Measurements from ENCODE around the gene ZNF239. TPM values are rescaled to one million over a fixed set of nuclear protein-coding genes. Genes with fewer than 3 reads are reported as not detected.

The ZNF239 gene
- total RNA-seq, 1 donor from 2014 or later, result 5.6 TPM

GRCh38 chr10:43599333-43599732 lies 24.9 kb upstream of the ZNF239 start:
- Mint-ChIP-seq H3K27me3 (ENCODE audit: low read depth) (peaks cover 3% of the 10 kb centered on the region), H3K4me1 (ENCODE audit: low read depth) (peaks cover 4% of the 10 kb centered on the region), H3K36me3 (ENCODE audit: low read depth) (no peaks in the 10 kb centered on the region), H3K9me3 (ENCODE audit: low read depth) (no peaks in the 10 kb centered on the region), H3K4me3 (ENCODE audit: unreplicated experiment) (no peak overlapping the region), H3K27ac (ENCODE audit: unreplicated experiment) (no peak overlapping the region)
- no peak for TF ChIP-seq CTCF (IDR thresholded peaks at IDR 0.05)
- no peak for DNase-seq (ENCODE audit: low spot score)

DNA sequence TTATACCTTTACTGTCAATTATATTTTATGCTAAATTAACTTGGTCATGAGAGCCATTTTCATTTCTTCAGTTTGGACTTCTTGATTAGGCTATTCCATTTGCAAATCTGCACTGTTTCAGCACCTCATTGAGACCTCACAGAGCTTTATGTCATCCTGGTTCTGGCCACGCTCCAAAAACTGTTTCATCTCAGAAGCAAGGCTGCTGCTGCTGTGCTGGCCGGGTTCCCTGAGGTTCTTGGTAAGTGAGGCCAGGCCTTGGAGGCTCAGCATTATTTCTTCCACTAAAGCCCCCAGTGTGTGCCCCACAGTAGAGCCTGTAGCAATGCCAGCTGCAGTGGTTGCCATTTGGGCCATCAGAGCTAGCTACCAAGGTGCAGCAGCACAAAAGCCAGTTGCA lies 24.0 kb upstream of the ZNF239 start:
- Mint-ChIP-seq H3K36me3 (ENCODE audit: low read depth) (no peaks in the 10 kb centered on the region), H3K27ac (ENCODE audit: unreplicated experiment) (no peak overlapping the region), H3K4me3 (ENCODE audit: unreplicated experiment) (no peak overlapping the region), H3K27me3 (ENCODE audit: low read depth) (peaks cover 3% of the 10 kb centered on the region), H3K9me3 (ENCODE audit: low read depth) (no peaks in the 10 kb centered on the region), H3K4me1 (ENCODE audit: low read depth) (peaks cover 4% of the 10 kb centered on the region)
- DNase-seq (ENCODE audit: low spot score), result no peak
- TF ChIP-seq CTCF (IDR thresholded peaks at IDR 0.05), result no peak

DNA sequence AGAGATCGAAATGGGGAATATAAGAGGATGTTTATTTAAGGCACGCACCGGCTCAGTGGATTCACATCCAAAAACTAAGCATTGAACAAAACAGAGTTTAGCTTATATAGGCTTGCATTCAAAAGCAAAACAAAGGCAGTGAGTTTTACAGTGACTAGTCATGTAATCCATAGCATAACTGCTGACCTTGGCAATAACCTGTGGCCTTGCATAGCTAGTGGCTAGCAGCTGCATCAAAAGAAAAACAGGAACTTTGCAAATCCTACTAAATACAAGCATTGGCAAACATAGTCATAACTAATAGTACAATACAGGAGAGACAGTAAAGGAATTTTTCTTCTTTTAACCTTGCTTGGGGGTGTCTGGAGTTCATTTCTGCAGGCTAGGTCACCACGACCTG lies 22.1 kb upstream of the ZNF239 start:
- Mint-ChIP-seq H3K4me1 (ENCODE audit: low read depth) (peaks cover 4% of the 10 kb centered on the region), H3K4me3 (ENCODE audit: unreplicated experiment) (no peak overlapping the region), H3K27ac (ENCODE audit: unreplicated experiment) (no peak overlapping the region), H3K27me3 (ENCODE audit: low read depth) (no peaks in the 10 kb centered on the region), H3K9me3 (ENCODE audit: low read depth) (peaks cover 5% of the 10 kb centered on the region), H3K36me3 (ENCODE audit: low read depth) (no peaks in the 10 kb centered on the region)
- TF ChIP-seq CTCF (IDR thresholded peaks at IDR 0.05), result no peak
- no peak for DNase-seq (ENCODE audit: low spot score)

DNA sequence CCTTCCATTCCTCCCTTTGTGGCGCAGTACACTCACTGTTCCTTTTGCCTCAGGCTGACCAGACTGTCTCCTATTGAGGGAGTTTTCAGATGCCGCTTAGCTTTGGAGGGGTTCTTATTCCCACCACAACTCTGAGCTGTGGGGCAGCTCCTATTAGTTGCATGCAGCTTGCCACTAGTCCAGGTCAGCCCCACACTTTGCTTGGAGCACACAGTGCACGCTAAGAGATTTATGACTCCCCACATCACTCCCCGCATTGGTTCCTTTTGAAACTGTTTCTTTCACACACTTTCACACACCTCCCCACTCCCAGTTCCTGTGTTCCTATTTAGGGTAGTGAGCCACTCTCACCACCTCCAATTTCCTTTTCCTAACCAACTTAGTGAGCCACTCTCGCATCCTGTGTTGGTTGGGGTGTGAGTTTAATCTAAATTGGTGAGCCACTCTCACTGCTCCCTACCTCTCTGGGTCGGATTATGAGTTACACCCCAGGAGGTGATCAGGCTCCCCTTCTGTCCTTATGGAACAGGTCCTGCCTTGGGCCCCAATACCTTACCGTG lies 21.4 kb upstream of the ZNF239 start:
- H3K4me3 Mint-ChIP-seq (ENCODE audit: unreplicated experiment), result no peak overlapping the region
- H3K9me3 Mint-ChIP-seq (ENCODE audit: low read depth), result peaks cover 5% of the 10 kb centered on the region
- no peak for DNase-seq (ENCODE audit: low spot score)
- no peaks in the 10 kb centered on the region for H3K36me3 Mint-ChIP-seq (ENCODE audit: low read depth)
- H3K27me3 Mint-ChIP-seq (ENCODE audit: low read depth), result no peaks in the 10 kb centered on the region
- TF ChIP-seq CTCF (IDR thresholded peaks at IDR 0.05), result no peak
- H3K4me1 Mint-ChIP-seq (ENCODE audit: low read depth), result peaks cover 4% of the 10 kb centered on the region
- H3K27ac Mint-ChIP-seq (ENCODE audit: unreplicated experiment), result no peak overlapping the region

DNA sequence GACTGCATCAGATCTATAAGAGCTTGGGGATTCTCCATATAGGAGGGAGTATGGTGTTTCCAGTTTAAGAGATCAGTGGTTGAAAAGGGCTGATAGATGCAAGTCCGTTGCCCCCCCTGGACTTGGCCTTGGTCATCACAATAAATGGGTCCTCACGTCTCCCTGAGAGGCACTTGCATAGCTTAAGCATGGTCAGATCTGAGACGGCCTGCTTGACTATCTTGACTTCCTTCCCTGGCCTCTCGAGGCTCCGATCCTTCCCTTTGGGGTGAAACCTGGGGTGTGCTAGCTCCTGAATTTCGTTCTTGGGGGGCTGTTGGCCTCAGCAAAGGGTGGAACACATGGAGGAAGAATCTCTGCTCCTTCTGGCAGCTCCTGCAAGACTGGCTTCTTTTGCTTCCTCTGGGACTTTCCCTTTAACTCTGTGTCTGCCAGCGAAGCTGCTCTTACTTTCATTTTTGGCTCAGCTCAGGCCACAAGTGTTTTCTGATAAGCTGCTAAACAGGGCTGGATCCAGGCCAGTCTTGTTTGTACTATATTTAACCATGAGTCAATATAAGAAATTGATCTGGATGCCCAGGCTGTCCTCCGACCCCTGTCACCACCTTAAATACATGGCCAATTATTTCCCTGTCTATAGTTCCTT lies 20.7 kb upstream of the ZNF239 start:
- H3K36me3 Mint-ChIP-seq (ENCODE audit: low read depth), result no peaks in the 10 kb centered on the region
- H3K9me3 Mint-ChIP-seq (ENCODE audit: low read depth), result peaks cover 5% of the 10 kb centered on the region
- no peak overlapping the region for H3K4me3 Mint-ChIP-seq (ENCODE audit: unreplicated experiment)
- no peaks in the 10 kb centered on the region for H3K27me3 Mint-ChIP-seq (ENCODE audit: low read depth)
- H3K27ac Mint-ChIP-seq (ENCODE audit: unreplicated experiment), result no peak overlapping the region
- H3K4me1 Mint-ChIP-seq (ENCODE audit: low read depth), result peaks cover 4% of the 10 kb centered on the region
- no peak for DNase-seq (ENCODE audit: low spot score)
- no peak for TF ChIP-seq CTCF (IDR thresholded peaks at IDR 0.05)
